ENCODE data around the gene ADGRD2. TPM values are rescaled to one million over a fixed set of nuclear protein-coding genes. Genes with fewer than 3 reads are reported as not detected.

ADGRD2 gene
- total and polyA plus RNA-seq, 4 donors, result not detected

DNA sequence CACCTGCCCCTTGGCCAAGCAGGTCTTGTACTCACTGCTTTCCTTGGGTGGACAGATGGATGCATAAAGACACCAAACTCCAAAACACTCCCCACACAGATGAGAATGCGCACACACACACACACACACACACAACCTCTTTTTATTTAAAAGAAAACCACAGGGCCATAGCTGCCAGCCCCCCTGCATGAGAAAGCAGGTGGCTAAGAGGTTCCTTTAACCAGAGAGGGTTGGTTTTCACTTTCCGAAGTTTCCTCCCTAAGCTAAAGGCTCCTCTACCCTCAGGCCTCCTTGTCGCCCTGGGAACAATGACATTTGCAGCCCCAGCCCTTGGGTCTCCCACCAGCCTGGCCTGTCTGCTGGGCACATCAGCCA is 45.8 kb downstream of the ADGRD2 start:
- H3K4me1 ChIP-seq (ENCODE audit: control insufficient read depth in 5 of 5, insufficient read depth in 5 of 5, low read length in 5 of 5), result no peaks in the 10 kb centered on the region
- ATAC-seq (ENCODE audit: insufficient read depth, low FRiP score) (no peak), DNase-seq (no peak)
- no peaks in the 10 kb centered on the region for H3K36me3 ChIP-seq (ENCODE audit: control insufficient read depth in 4 of 4, insufficient read depth in 4 of 4, low read length in 4 of 4)
- H3K4me3 ChIP-seq, result no peak overlapping the region
- TF ChIP-seq, protein P1, sequence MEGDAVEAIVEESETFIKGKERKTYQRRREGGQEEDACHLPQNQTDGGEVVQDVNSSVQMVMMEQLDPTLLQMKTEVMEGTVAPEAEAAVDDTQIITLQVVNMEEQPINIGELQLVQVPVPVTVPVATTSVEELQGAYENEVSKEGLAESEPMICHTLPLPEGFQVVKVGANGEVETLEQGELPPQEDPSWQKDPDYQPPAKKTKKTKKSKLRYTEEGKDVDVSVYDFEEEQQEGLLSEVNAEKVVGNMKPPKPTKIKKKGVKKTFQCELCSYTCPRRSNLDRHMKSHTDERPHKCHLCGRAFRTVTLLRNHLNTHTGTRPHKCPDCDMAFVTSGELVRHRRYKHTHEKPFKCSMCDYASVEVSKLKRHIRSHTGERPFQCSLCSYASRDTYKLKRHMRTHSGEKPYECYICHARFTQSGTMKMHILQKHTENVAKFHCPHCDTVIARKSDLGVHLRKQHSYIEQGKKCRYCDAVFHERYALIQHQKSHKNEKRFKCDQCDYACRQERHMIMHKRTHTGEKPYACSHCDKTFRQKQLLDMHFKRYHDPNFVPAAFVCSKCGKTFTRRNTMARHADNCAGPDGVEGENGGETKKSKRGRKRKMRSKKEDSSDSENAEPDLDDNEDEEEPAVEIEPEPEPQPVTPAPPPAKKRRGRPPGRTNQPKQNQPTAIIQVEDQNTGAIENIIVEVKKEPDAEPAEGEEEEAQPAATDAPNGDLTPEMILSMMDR (IDR thresholded peaks at IDR 0.05; ENCODE audit: control extremely low read depth, extremely low read depth), result no peak
- H3K27ac ChIP-seq (ENCODE audit: low read depth in 1 of 2, low read length in 1 of 2), result no peak overlapping the region
- H3K27me3 ChIP-seq (ENCODE audit: control insufficient read depth in 3 of 3, insufficient read depth in 3 of 3, low read length in 2 of 3), result peaks cover 3 to 17% (median 6%) of the 10 kb centered on the region in 3 donors
- WGBS, 2 donors, result 39 to 66% methylated on average over 3 of the region's 3 CpGs
- no peaks in the 10 kb centered on the region for H3K9me3 ChIP-seq (ENCODE audit: control insufficient read depth in 4 of 4, insufficient read depth in 3 of 4, low read length in 3 of 4)
- H3K9ac ChIP-seq (ENCODE audit: insufficient read depth in 1 of 2, low read length in 2 of 2), result no peak overlapping the region

DNA sequence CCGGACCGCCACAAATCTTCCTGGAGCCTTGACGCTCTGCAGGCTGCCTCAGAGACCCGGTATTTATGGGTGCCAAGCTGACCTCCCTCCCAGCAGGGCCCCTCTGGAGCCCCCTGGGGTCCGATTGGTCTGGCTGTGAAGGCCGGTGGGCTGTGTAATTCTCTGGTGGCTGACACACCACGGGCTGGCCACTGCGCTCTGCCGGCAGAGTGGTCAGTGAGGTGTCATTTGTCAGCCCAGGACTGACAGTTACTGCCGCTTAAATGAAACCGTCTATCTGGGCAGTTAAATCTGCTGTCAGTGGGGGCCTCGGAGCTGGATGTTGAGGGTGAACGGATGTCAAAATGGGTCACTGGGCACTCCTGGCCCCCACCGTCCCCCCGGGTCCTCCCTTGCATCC is 46.2 kb downstream of the ADGRD2 start:
- H3K27me3 ChIP-seq (ENCODE audit: control insufficient read depth in 3 of 3, insufficient read depth in 3 of 3, low read length in 2 of 3), result peaks cover 0 to 19% (median 10%) of the 10 kb centered on the region in 3 donors
- DNase-seq (no peak), ATAC-seq (ENCODE audit: insufficient read depth, low FRiP score) (no peak)
- H3K9ac ChIP-seq (ENCODE audit: insufficient read depth in 1 of 2, low read length in 2 of 2), result no peak overlapping the region
- H3K4me1 ChIP-seq (ENCODE audit: control insufficient read depth in 5 of 5, insufficient read depth in 5 of 5, low read length in 5 of 5), result no peaks in the 10 kb centered on the region
- TF ChIP-seq, protein P1 (IDR thresholded peaks at IDR 0.05; ENCODE audit: control extremely low read depth, extremely low read depth), result no peak
- H3K36me3 ChIP-seq (ENCODE audit: control insufficient read depth in 4 of 4, insufficient read depth in 4 of 4, low read length in 4 of 4), result no peaks in the 10 kb centered on the region
- no peak overlapping the region for H3K27ac ChIP-seq (ENCODE audit: low read depth in 1 of 2, low read length in 1 of 2)
- no peak overlapping the region for H3K4me3 ChIP-seq
- no peaks in the 10 kb centered on the region for H3K9me3 ChIP-seq (ENCODE audit: control insufficient read depth in 4 of 4, insufficient read depth in 3 of 4, low read length in 3 of 4)
- 70 to 74% methylated on average over 15 of the region's 15 CpGs for WGBS, 2 donors

DNA sequence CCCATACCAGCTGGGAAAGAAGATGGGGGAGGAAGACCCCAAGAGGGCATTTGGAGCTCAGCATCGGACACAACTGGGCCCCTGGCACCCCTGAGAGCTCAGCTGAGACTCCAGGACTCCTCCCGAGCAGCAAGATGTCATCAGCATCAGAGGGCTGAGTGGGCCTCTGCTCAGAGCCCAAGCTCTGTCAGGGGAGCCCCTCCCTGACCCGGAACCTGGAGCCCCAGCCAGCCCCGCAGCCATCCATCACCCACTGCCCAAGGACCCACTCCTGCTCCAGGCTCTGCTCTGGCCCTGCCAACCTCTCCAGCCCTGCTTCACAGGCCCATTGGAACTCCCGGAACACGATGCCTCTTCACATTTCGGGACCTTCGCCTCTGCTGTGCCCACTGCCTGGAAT is 47.2 kb downstream of the ADGRD2 start:
- Histone ChIP-seq H3K9ac (ENCODE audit: insufficient read depth in 1 of 2, low read length in 2 of 2) (no peak overlapping the region), H3K27me3 (ENCODE audit: control insufficient read depth in 3 of 3, insufficient read depth in 3 of 3, low read length in 2 of 3) (peaks cover under 1 to 27% (median 18%) of the 10 kb centered on the region in 3 donors), H3K4me3 (no peak overlapping the region), H3K36me3 (ENCODE audit: control insufficient read depth in 4 of 4, insufficient read depth in 4 of 4, low read length in 4 of 4) (no peaks in the 10 kb centered on the region), H3K9me3 (ENCODE audit: control insufficient read depth in 4 of 4, insufficient read depth in 3 of 4, low read length in 3 of 4) (no peaks in the 10 kb centered on the region), H3K4me1 (ENCODE audit: control insufficient read depth in 5 of 5, insufficient read depth in 5 of 5, low read length in 5 of 5) (no peaks in the 10 kb centered on the region), H3K27ac (ENCODE audit: low read depth in 1 of 2, low read length in 1 of 2) (no peak overlapping the region)
- TF ChIP-seq, protein P1 (IDR thresholded peaks at IDR 0.05; ENCODE audit: control extremely low read depth, extremely low read depth), result no peak
- ATAC-seq (ENCODE audit: insufficient read depth, low FRiP score), result no peak
- no peak for DNase-seq
- WGBS, 2 donors, result 93 to 94% methylated on average over 8 of the region's 8 CpGs

DNA sequence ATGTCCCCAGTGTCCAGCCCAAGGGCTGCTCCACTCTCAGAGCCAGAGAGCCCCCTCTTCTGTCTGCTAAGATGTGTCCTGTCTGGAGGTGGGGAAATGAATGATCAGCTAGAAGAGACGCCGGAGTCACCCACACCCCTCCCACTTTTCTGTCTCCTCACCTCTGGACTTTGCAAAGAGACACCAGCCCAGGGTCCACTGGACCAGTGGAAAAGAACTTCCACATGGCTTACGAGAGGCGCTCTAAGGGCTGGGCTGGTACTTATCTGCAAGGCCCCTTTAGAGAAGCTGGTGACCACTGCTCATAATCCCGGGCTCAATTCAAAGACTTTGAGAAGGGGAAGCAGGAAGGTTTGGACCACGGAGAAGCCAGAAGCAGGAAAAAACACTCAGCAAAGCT is 47.8 kb downstream of the ADGRD2 start:
- TF ChIP-seq, protein P1 (IDR thresholded peaks at IDR 0.05; ENCODE audit: control extremely low read depth, extremely low read depth), result no peak
- Histone ChIP-seq H3K9ac (ENCODE audit: insufficient read depth in 1 of 2, low read length in 2 of 2) (no peak overlapping the region), H3K4me3 (no peak overlapping the region), H3K9me3 (ENCODE audit: control insufficient read depth in 4 of 4, insufficient read depth in 3 of 4, low read length in 3 of 4) (peaks cover 0 to 2% (median 0%) of the 10 kb centered on the region in 4 donors), H3K36me3 (ENCODE audit: control insufficient read depth in 4 of 4, insufficient read depth in 4 of 4, low read length in 4 of 4) (no peaks in the 10 kb centered on the region), H3K27ac (ENCODE audit: low read depth in 1 of 2, low read length in 1 of 2) (no peak overlapping the region), H3K4me1 (ENCODE audit: control insufficient read depth in 5 of 5, insufficient read depth in 5 of 5, low read length in 5 of 5) (peaks cover 0 to 1% (median 0%) of the 10 kb centered on the region in 5 donors), H3K27me3 (ENCODE audit: control insufficient read depth in 3 of 3, insufficient read depth in 3 of 3, low read length in 2 of 3) (peaks cover 6 to 33% (median 23%) of the 10 kb centered on the region in 3 donors)
- WGBS, 2 donors, result 74 to 82% methylated on average over 6 of the region's 6 CpGs
- ATAC-seq (ENCODE audit: insufficient read depth, low FRiP score) (no peak), DNase-seq (no peak)

Measured in lung (tissue), 12 donors.